ENCODE data around the gene NET1.

NET1 gene

DNA sequence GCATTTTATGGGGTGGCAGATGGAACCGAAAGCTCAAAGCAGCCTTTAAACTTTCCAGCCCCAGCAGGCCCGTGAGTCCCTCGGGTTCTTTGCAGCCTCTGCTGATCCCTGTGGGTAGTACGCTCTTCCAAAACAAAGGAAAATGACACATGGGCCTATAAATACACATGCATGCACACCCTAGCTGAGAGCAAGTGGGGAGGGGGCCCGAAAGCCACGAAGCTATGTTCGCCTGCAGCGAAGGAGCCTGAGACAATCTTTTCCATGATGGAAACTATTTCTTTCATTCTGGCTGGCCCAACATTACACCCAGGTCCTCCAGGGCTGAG lies 54.8 kb downstream of the NET1 start:
- Histone ChIP-seq H3K27ac (ENCODE audit: low read depth, low read length, poor library complexity, severe bottlenecking) (no peak overlapping the region), H3F3A (ENCODE audit: insufficient read depth, low read length) (no peaks in the 10 kb centered on the region), H3K27me3 (ENCODE audit: insufficient read depth, low read length) (no peaks in the 10 kb centered on the region; the same call in 1 of the 2 replicates), H3K4me3 (ENCODE audit: low read depth, low read length, poor library complexity, severe bottlenecking) (no peak overlapping the region), H3K9me3 (ENCODE audit: low read length) (no peaks in the 10 kb centered on the region), H3K36me3 (ENCODE audit: insufficient read depth, low read length) (no peaks in the 10 kb centered on the region; the same call in 1 of the 2 replicates), H3K9ac (ENCODE audit: low read length) (no peak overlapping the region), H4K20me1 (ENCODE audit: insufficient read depth, low read length) (no peaks in the 10 kb centered on the region), H3K4me2 (ENCODE audit: low read length) (no peak overlapping the region), H3K9me2 (ENCODE audit: low read depth, low read length) (no peaks in the 10 kb centered on the region), H3K4me1 (ENCODE audit: insufficient read depth, low read length, severe bottlenecking) (no peaks in the 10 kb centered on the region), H3K79me2 (ENCODE audit: insufficient read depth, low read length) (no peaks in the 10 kb centered on the region), H2AFZ (ENCODE audit: low read length) (no peak overlapping the region)
- TF ChIP-seq, protein P1, sequence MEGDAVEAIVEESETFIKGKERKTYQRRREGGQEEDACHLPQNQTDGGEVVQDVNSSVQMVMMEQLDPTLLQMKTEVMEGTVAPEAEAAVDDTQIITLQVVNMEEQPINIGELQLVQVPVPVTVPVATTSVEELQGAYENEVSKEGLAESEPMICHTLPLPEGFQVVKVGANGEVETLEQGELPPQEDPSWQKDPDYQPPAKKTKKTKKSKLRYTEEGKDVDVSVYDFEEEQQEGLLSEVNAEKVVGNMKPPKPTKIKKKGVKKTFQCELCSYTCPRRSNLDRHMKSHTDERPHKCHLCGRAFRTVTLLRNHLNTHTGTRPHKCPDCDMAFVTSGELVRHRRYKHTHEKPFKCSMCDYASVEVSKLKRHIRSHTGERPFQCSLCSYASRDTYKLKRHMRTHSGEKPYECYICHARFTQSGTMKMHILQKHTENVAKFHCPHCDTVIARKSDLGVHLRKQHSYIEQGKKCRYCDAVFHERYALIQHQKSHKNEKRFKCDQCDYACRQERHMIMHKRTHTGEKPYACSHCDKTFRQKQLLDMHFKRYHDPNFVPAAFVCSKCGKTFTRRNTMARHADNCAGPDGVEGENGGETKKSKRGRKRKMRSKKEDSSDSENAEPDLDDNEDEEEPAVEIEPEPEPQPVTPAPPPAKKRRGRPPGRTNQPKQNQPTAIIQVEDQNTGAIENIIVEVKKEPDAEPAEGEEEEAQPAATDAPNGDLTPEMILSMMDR (IDR thresholded peaks at IDR 0.05; ENCODE audit: low read length) = no peak
- no peak for TF ChIP-seq EZH2 (IDR thresholded peaks at IDR 0.05; ENCODE audit: borderline replicate concordance, low read length)

GRCh38 chr10:5467634-5468255 lies 55.4 kb downstream of the NET1 start:
- Histone ChIP-seq H3K9me2 (ENCODE audit: low read depth, low read length) (no peaks in the 10 kb centered on the region), H2AFZ (ENCODE audit: low read length) (no peak overlapping the region), H3K27me3 (ENCODE audit: insufficient read depth, low read length) (no peaks in the 10 kb centered on the region; the same call in 1 of the 2 replicates), H3K4me2 (ENCODE audit: low read length) (no peak overlapping the region), H3K27ac (ENCODE audit: low read depth, low read length, poor library complexity, severe bottlenecking) (no peak overlapping the region), H3K4me1 (ENCODE audit: insufficient read depth, low read length, severe bottlenecking) (no peaks in the 10 kb centered on the region), H3F3A (ENCODE audit: insufficient read depth, low read length) (no peaks in the 10 kb centered on the region), H3K79me2 (ENCODE audit: insufficient read depth, low read length) (no peaks in the 10 kb centered on the region), H3K9me3 (ENCODE audit: low read length) (no peaks in the 10 kb centered on the region), H3K4me3 (ENCODE audit: low read depth, low read length, poor library complexity, severe bottlenecking) (no peak overlapping the region), H3K9ac (ENCODE audit: low read length) (no peak overlapping the region), H3K36me3 (ENCODE audit: insufficient read depth, low read length) (no peaks in the 10 kb centered on the region; the same call in 1 of the 2 replicates), H4K20me1 (ENCODE audit: insufficient read depth, low read length) (no peaks in the 10 kb centered on the region)
- TF ChIP-seq, protein P1 (IDR thresholded peaks at IDR 0.05; ENCODE audit: low read length) = no peak
- no peak for TF ChIP-seq EZH2 (IDR thresholded peaks at IDR 0.05; ENCODE audit: borderline replicate concordance, low read length)

GRCh38 chr10:5468262-5469106 lies 56.1 kb downstream of the NET1 start:
- Histone ChIP-seq H4K20me1 (ENCODE audit: insufficient read depth, low read length) (no peaks in the 10 kb centered on the region), H3K4me2 (ENCODE audit: low read length) (no peak overlapping the region), H2AFZ (ENCODE audit: low read length) (no peak overlapping the region), H3K79me2 (ENCODE audit: insufficient read depth, low read length) (no peaks in the 10 kb centered on the region), H3K9me3 (ENCODE audit: low read length) (no peaks in the 10 kb centered on the region), H3K9ac (ENCODE audit: low read length) (no peak overlapping the region), H3F3A (ENCODE audit: insufficient read depth, low read length) (no peaks in the 10 kb centered on the region), H3K4me1 (ENCODE audit: insufficient read depth, low read length, severe bottlenecking) (no peaks in the 10 kb centered on the region), H3K27ac (ENCODE audit: low read depth, low read length, poor library complexity, severe bottlenecking) (no peak overlapping the region), H3K27me3 (ENCODE audit: insufficient read depth, low read length) (no peaks in the 10 kb centered on the region; the same call in 1 of the 2 replicates), H3K9me2 (ENCODE audit: low read depth, low read length) (no peaks in the 10 kb centered on the region), H3K4me3 (ENCODE audit: low read depth, low read length, poor library complexity, severe bottlenecking) (no peak overlapping the region), H3K36me3 (ENCODE audit: insufficient read depth, low read length) (no peaks in the 10 kb centered on the region; the same call in 1 of the 2 replicates)
- no peak for TF ChIP-seq EZH2 (IDR thresholded peaks at IDR 0.05; ENCODE audit: borderline replicate concordance, low read length)
- TF ChIP-seq, protein P1 (IDR thresholded peaks at IDR 0.05; ENCODE audit: low read length) = no peak

All from OCI-LY1 (cell line).